PC-3 (cell line): ENCODE data around the gene MKLN1. TPM values are rescaled to one million over a fixed set of nuclear protein-coding genes. Genes with fewer than 3 reads are reported as not detected.

ENCODE experiments used
- ATAC-seq: fragments of 200-7000 bp; cut with Tn5 transposase; 2 replicates; pipeline ENCODE4 v1.9.1; 2020; ENCODE audit warnings: mild to moderate bottlenecking, moderate library complexity
- BruUV-seq: library from RNA; stranded (reverse); fragments of 400-500 nt; replicated peaks from 2 replicates; lab custom pipeline; 2021; lab: Mats Ljungman, UMichigan
- CTCF ChIA-PET: fragments of 300-600 bp; sonication (Branson Sonifier 250); formaldehyde crosslinking; loops from one replicate; lab custom pipeline; 2022; ENCODE audit warnings: antibody characterized with exemption; lab: Charles Lee
- POLR2A ChIA-PET: fragments of 300-600 bp; sonication (Branson Sonifier 250); formaldehyde crosslinking; loops from one replicate; lab custom pipeline; 2022; ENCODE audit warnings: antibody characterized with exemption; ENCODE audit not compliant: unreplicated experiment; lab: Charles Lee
- DNase-seq: peaks from one replicate; pipeline ENCODE4 v3.0.0-alpha.2; 2015
- H2AFZ ChIP-seq: fragments of 300-600 bp; sonication (generic); 2 replicates; pipeline ENCODE4 v1.6.0; 2016; ENCODE audit warnings: antibody characterized with exemption, low read length
- H3F3A ChIP-seq: fragments of 300-600 bp; sonication (generic); one replicate; pipeline ENCODE4 v1.6.0; 2017; ENCODE audit warnings: antibody characterized with exemption, low read length, control low read depth, mild to moderate bottlenecking; ENCODE audit not compliant: unreplicated experiment
- H3K27ac ChIP-seq: fragments of 300-600 bp; sonication (generic); 2 replicates; pipeline ENCODE4 v1.5.1; 2016; ENCODE audit warnings: mild to moderate bottlenecking, low read length
- H3K27me3 ChIP-seq: fragments of 300-600 bp; sonication (generic); 2 replicates; pipeline ENCODE4 v1.6.1; 2016; ENCODE audit warnings: low read length, mixed read lengths
- H3K36me3 ChIP-seq: fragments of 300-600 bp; sonication (generic); 2 replicates; pipeline ENCODE4 v1.6.1; 2016; ENCODE audit warnings: low read depth, mixed run types, low read length, mixed read lengths
- H3K4me1 ChIP-seq: fragments of 300-600 bp; sonication (generic); 2 replicates; pipeline ENCODE4 v1.5.1; 2016; ENCODE audit warnings: low read length; ENCODE audit not compliant: insufficient read depth
- H3K4me2 ChIP-seq: fragments of 300-600 bp; sonication (generic); 2 replicates; pipeline ENCODE4 v1.6.0; 2016; ENCODE audit warnings: low read length
- H3K4me3 ChIP-seq: fragments of 300-600 bp; sonication (generic); 2 replicates; pipeline ENCODE4 v1.5.1; 2016; ENCODE audit warnings: mild to moderate bottlenecking, low read length, mixed read lengths
- H3K79me2 ChIP-seq: fragments of 300-600 bp; sonication (generic); 2 replicates; pipeline ENCODE4 v1.6.1; 2017; ENCODE audit warnings: low read length, mixed read lengths
- H3K9ac ChIP-seq: fragments of 300-600 bp; sonication (generic); 2 replicates; pipeline ENCODE4 v1.6.0; 2016; ENCODE audit warnings: mild to moderate bottlenecking, low read length
- H3K9me2 ChIP-seq: fragments of 300-600 bp; sonication (generic); replicated peaks from 2 replicates; pipeline ENCODE4 v1.6.1; 2016; ENCODE audit warnings: mixed run types, low read length, mixed read lengths
- H3K9me3 ChIP-seq: fragments of 300-600 bp; sonication (generic); 2 replicates; pipeline ENCODE4 v1.6.1; 2016; ENCODE audit warnings: low read length, mixed read lengths
- H4K20me1 ChIP-seq: fragments of 300-600 bp; sonication (generic); 2 replicates; pipeline ENCODE4 v1.6.1; 2016; ENCODE audit warnings: low read length, mixed read lengths
- EZH2 ChIP-seq: fragments of 300-600 bp; sonication (generic); IDR thresholded peaks from one replicate; pipeline ENCODE4 v1.6.1; 2017; ENCODE audit warnings: antibody characterized with exemption, mild to moderate bottlenecking, low read length; ENCODE audit not compliant: unreplicated experiment
- EZH2phosphoT487 ChIP-seq: fragments of 300-600 bp; sonication (generic); IDR thresholded peaks from 2 replicates; pipeline ENCODE4 v1.6.1; 2018; ENCODE audit warnings: mild to moderate bottlenecking, antibody characterized with exemption, low read length, borderline replicate concordance
- intact Hi-C: fragments of 100-400 bp; cut with micrococcal nuclease; formaldehyde crosslinking; loops from 2 replicates; pipeline ENCODE4 v1.9.0; 2023
- total RNA-seq: library from RNA; depleted of rRNA; stranded (reverse); fragments of >200 nt; gene quantifications from 2 replicates; pipeline ENCODE4 v1.2.3, GENCODE V29; 2014
- TF ChIP-seq, protein P1 (sequence below): fragments of 300-600 bp; sonication (generic); conservative IDR thresholded peaks from 2 replicates; pipeline ENCODE4 v1.5.1; 2017; ENCODE audit warnings: antibody characterized with exemption, low read depth, mild to moderate bottlenecking, low read length

The MKLN1 gene
- total RNA-seq, 1 experiment from 2014 or later, result 16.3 TPM

DNA sequence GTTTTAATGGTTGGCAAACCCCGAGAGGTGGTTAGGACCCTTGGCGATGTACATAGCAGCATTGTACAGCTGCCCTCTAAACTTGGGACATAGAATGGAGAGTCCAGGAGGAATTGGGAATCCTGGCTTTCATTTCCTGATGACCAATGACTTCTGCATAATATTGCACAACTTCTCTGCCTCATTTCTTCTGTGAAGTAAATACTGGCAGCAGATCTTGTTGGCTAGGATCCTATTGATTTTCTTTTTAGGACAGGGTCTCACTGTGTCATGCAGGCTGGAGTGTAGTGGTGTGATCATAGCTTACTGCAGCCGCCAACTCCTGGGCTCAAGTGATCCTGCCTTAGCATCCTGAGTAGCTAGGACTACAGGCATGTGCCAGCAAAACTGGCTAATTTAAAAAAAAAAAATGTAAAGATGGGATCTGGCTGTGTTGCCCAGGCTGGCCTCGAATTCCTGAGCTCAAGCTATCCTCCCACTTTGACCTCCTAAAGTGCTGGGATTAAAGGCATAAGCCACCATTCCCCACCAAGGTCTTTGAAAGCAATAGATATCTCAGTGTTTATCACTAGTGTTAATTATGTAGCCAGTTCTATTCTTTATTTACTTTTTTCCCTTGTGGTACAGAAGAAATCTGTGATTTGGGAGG is 170.7 kb downstream of the MKLN1 start:
- TF ChIP-seq EZH2phosphoT487 (no peak), EZH2 (no peak)
- TF ChIP-seq, protein P1, sequence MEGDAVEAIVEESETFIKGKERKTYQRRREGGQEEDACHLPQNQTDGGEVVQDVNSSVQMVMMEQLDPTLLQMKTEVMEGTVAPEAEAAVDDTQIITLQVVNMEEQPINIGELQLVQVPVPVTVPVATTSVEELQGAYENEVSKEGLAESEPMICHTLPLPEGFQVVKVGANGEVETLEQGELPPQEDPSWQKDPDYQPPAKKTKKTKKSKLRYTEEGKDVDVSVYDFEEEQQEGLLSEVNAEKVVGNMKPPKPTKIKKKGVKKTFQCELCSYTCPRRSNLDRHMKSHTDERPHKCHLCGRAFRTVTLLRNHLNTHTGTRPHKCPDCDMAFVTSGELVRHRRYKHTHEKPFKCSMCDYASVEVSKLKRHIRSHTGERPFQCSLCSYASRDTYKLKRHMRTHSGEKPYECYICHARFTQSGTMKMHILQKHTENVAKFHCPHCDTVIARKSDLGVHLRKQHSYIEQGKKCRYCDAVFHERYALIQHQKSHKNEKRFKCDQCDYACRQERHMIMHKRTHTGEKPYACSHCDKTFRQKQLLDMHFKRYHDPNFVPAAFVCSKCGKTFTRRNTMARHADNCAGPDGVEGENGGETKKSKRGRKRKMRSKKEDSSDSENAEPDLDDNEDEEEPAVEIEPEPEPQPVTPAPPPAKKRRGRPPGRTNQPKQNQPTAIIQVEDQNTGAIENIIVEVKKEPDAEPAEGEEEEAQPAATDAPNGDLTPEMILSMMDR, result no peak
- DNase-seq (no peak), ATAC-seq (no peak)
- Histone ChIP-seq H3F3A (no peaks in the 10 kb centered on the region), H3K4me2 (no peak overlapping the region), H3K27me3 (no peaks in the 10 kb centered on the region), H3K27ac (no peak overlapping the region), H3K9me3 (no peaks in the 10 kb centered on the region), H4K20me1 (no peaks in the 10 kb centered on the region), H2AFZ (no peak overlapping the region), H3K4me3 (no peak overlapping the region), H3K36me3 (peaks cover 6% of the 10 kb centered on the region; the same call in 1 of the 2 replicates), H3K9ac (no peak overlapping the region), H3K9me2 (no peaks in the 10 kb centered on the region), H3K79me2 (no peaks in the 10 kb centered on the region), H3K4me1 (no peaks in the 10 kb centered on the region)
- intact Hi-C loops, result no loop called here
- ChIA-PET CTCF (interaction anchor here (0.7 kb wide), 1 partner anchor 9 kb away, joined by 3 read pairs; no protein-coding TSS in a partner anchor), POLR2A (no interaction called here)
- no TSS peak for BruUV-seq

DNA sequence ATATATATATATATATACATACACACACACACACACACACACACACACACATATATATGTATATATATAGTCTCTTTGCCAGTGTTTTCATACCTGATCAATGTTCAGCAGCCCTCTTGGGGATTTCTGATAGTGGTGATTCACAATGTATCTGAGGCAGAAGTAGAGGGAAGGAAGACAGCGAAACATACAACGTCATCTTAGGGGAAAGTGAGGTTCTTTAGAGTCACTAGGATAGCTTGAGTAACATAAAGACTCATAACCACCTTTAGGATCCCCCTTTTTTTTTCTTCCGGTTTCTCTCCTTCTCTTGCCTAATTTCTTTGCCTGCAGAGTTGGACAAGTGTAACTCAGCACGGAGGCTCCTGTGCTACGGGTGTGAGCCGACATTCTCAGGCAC is 172.1 kb downstream of the MKLN1 start:
- intact Hi-C loops, result no loop called here
- H3K9me2 ChIP-seq, result no peaks in the 10 kb centered on the region
- no peaks in the 10 kb centered on the region for H4K20me1 ChIP-seq
- H3K4me2 ChIP-seq, result no peak overlapping the region
- no peaks in the 10 kb centered on the region for H3K4me1 ChIP-seq
- H3K9ac ChIP-seq, result no peak overlapping the region
- no peak for ATAC-seq
- H3K9me3 ChIP-seq, result no peaks in the 10 kb centered on the region
- H3K4me3 ChIP-seq, result no peak overlapping the region
- H3F3A ChIP-seq, result no peaks in the 10 kb centered on the region
- H3K79me2 ChIP-seq, result no peaks in the 10 kb centered on the region
- H3K27ac ChIP-seq, result no peak overlapping the region
- no peak for DNase-seq
- no TSS peak for BruUV-seq
- H2AFZ ChIP-seq, result no peak overlapping the region
- peaks cover 6% of the 10 kb centered on the region; the same call in 1 of the 2 replicates for H3K36me3 ChIP-seq
- POLR2A ChIA-PET, result no interaction called here
- TF ChIP-seq EZH2phosphoT487 (no peak), EZH2 (no peak)
- TF ChIP-seq, protein P1, result no peak
- no peaks in the 10 kb centered on the region for H3K27me3 ChIP-seq
- CTCF ChIA-PET, result no interaction called here

DNA sequence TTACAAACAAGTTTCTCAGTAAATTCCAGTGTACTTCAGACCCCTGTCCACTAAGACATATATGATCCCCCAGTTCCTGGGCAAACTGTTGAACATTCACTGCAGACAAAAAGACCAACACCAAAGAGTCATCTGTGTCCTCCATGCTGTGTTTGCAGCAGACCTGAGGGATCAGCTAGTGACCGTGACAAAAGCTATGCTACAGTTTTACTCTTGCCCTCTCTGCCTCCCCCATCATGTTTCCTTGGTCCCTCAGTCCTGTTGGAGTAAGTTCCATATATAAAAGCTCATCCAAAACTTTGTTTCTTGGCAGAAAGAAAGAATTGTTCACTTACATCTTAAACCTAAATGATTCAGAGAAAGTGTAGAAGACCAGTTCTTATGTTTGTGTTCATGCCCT is 172.7 kb downstream of the MKLN1 start:
- CTCF ChIA-PET, result no interaction called here
- H3K79me2 ChIP-seq, result no peaks in the 10 kb centered on the region
- no peak for ATAC-seq

More for the DNA sequence above, 172.7 kb downstream of the MKLN1 start:
- Histone ChIP-seq H3K27me3 (no peaks in the 10 kb centered on the region), H3K4me1 (no peaks in the 10 kb centered on the region), H3K4me3 (no peak overlapping the region), H3K27ac (no peak overlapping the region), H4K20me1 (no peaks in the 10 kb centered on the region), H3K4me2 (no peak overlapping the region), H2AFZ (no peak overlapping the region), H3F3A (no peaks in the 10 kb centered on the region), H3K9ac (no peak overlapping the region), H3K36me3 (peaks cover 6% of the 10 kb centered on the region; the same call in 1 of the 2 replicates), H3K9me3 (no peaks in the 10 kb centered on the region), H3K9me2 (no peaks in the 10 kb centered on the region)
- POLR2A ChIA-PET, result interaction anchor here (0.6 kb wide), 1 partner anchor 585 kb away, joined by 4 read pairs; no protein-coding TSS in a partner anchor
- no peak for TF ChIP-seq EZH2phosphoT487
- TF ChIP-seq, protein P1, result no peak
- TF ChIP-seq EZH2, result no peak
- DNase-seq, result no peak
- BruUV-seq, result no TSS peak
- intact Hi-C loops, result no loop called here
